Testis (tissue), 2 donors: ENCODE results near the gene TVP23C.
"Not testable (repeated sequence)": the region's sequence is repeated elsewhere in the genome, so short reads cannot be mapped to it uniquely, and the experiment has no call there.

Source experiments
- CTCF ChIP-seq, 3 experiments: fragments of 450-650 bp in 2 of 3; fragments of 200-600 bp in 1 of 3; sonication (generic) in 1 of 3; IDR thresholded peaks; one replicate each; pipeline ENCODE4 v1.5.1; 2016 to 2019; ENCODE audit warnings: antibody characterized with exemption in 3 of 3, mild to moderate bottlenecking in 2 of 3, moderate library complexity in 1 of 3
- POLR2A ChIP-seq: fragments of 450-650 bp; IDR thresholded peaks from one replicate; pipeline ENCODE4 v1.6.1; 2017; ENCODE audit warnings: antibody characterized with exemption, mild to moderate bottlenecking, moderate library complexity

- not testable (repeated sequence) for TF ChIP-seq CTCF (IDR thresholded peaks at IDR 0.05); POLR2A
These were observed 24.7 kb upstream of the TVP23C start for GRCh38 chr17:15588017-15588416.
